PC-9 (cell line): ENCODE results near the gene AGAP1.

Experiments
- CTCF ChIP-seq: fragments of 200-600 bp; sonication (generic); conservative IDR thresholded peaks from 2 replicates; pipeline ENCODE4 v1.6.1; 2017; ENCODE audit warnings: mixed run types, antibody characterized with exemption, mild to moderate bottlenecking, moderate library complexity
- EZH2 ChIP-seq: fragments of 200-600 bp; sonication (generic); IDR thresholded peaks from 2 replicates; pipeline ENCODE4 v1.8.0; 2017; ENCODE audit warnings: antibody characterized with exemption, low read depth

GRCh38 chr2:236075802-236076201 is 582.0 kb downstream of the AGAP1 start:
- TF ChIP-seq CTCF = no peak
- no peak for TF ChIP-seq EZH2
